ENCODE measurements around the gene DPP3. TPM values are rescaled to one million over a fixed set of nuclear protein-coding genes. Genes with fewer than 3 reads are reported as not detected.

DPP3 gene
- total and polyA plus RNA-seq, 2 donors (not counting 1 experiment from before 2014, with no cell fraction given), result 21.5 to 40.6 TPM

GRCh38 chr11:66465373-66466224, 14.6 kb upstream of the DPP3 start:
- H2AFZ ChIP-seq (ENCODE audit: insufficient read depth, low read depth, low read length, poor library complexity, severe bottlenecking), result peak overlapping the region; percentile 80

More at GRCh38 chr11:66465373-66466224, 14.6 kb upstream of the DPP3 start:
- Mint-ChIP-seq H3K4me1 (peaks cover 36% of the 10 kb centered on the region), H3K27me3 (no peaks in the 10 kb centered on the region), H3K27ac (peak overlapping the region; percentile 89), H3K9me3 (ENCODE audit: insufficient read depth) (peaks cover 3% of the 10 kb centered on the region), H3K4me3 (peak overlapping the region; percentile 95)
- no peak for TF ChIP-seq EZH2 (IDR thresholded peaks at IDR 0.05; ENCODE audit: borderline replicate concordance, insufficient read depth, low read depth, low read length, poor library complexity, severe bottlenecking)
- TF ChIP-seq CTCF (IDR thresholded peaks at IDR 0.05), result no peak
- intact Hi-C loops (cut with micrococcal nuclease), result loop anchor here (1.0 to 5.0 kb wide), 8 partner anchors 15 to 279 kb away; partner anchors contain the start of genes ACTN3, BBS1, DPP3 and RBM4B
- ATAC-seq (ENCODE audit: low read depth), result no peak
- POLR2A ChIA-PET, result interaction anchor here (1.3 to 2.6 kb wide), 5 partner anchors 7 to 213 kb away, joined by 4 to 18 read pairs (median 8); partner anchors contain the start of genes BBS1, DPP3, MRPL11 and RBM4B
- peaks cover 0 to 4% (median 0%) of the 10 kb centered on the region in 3 donors for H3K9me3 ChIP-seq (ENCODE audit: control extremely low read depth in 1 of 3, control insufficient read depth in 2 of 3, insufficient read depth in 1 of 3, low read length in 2 of 3)
- H3K4me1 ChIP-seq (ENCODE audit: control insufficient read depth in 2 of 2, insufficient read depth in 2 of 2, low read length in 2 of 2), result peaks cover 35 to 40% of the 10 kb centered on the region in 2 donors
- WGBS (ENCODE audit: insufficient coverage), result 19% methylated on average over 13 of the region's 19 CpGs
- H4K20me1 ChIP-seq (ENCODE audit: control insufficient read depth, insufficient read depth, low read length, poor library complexity, severe bottlenecking), result no peaks in the 10 kb centered on the region
- H3K27me3 ChIP-seq (replicated peaks in 1 of 4; ENCODE audit: control extremely low read depth in 1 of 4, control insufficient read depth in 3 of 4, insufficient read depth in 4 of 4, low read length in 3 of 4), result no peaks in the 10 kb centered on the region
- H3K27ac ChIP-seq (ENCODE audit: low read length in 2 of 2), result peak overlapping the region; percentile 81 to 84
- H3K4me2 ChIP-seq (replicated peaks; ENCODE audit: low read depth, low read length, poor library complexity, severe bottlenecking), result peak overlapping the region; percentile 86
- no peaks in the 10 kb centered on the region for H3K36me3 ChIP-seq (replicated peaks in 1 of 2; ENCODE audit: control extremely low read depth in 1 of 2, control insufficient read depth in 1 of 2, extremely low read depth in 1 of 2, insufficient read depth in 2 of 2, low read length in 1 of 2)
- DNase-seq, result peak; percentile 51
- peak overlapping the region in 4 of 5 experiments; percentile 63 to 82 (median 73) for H3K4me3 ChIP-seq (ENCODE audit: control extremely low read depth in 1 of 5, extremely low read depth in 1 of 5, insufficient read depth in 1 of 5, low read depth in 2 of 5, low read length in 4 of 5)
- CTCF ChIA-PET, result interaction anchor here (1.0 to 5.8 kb wide), 7 partner anchors 14 to 153 kb away, joined by 3 to 41 read pairs (median 4); partner anchors contain the start of genes DPP3 and MRPL11
- H3K79me2 ChIP-seq (ENCODE audit: control insufficient read depth, insufficient read depth, low read length), result peaks cover 4% of the 10 kb centered on the region
- peak overlapping the region; percentile 73 for H3K9ac ChIP-seq (ENCODE audit: low read length)

All from B cell (primary cell).